Neural progenitor cell (in vitro differentiated cells): ENCODE data around the gene FSTL4.

ENCODE experiments used
- EZH2 ChIP-seq: fragments of 200-600 bp; sonication (generic); IDR thresholded peaks from 2 replicates; pipeline ENCODE4 v1.6.1; 2017; ENCODE audit warnings: antibody characterized with exemption, mild to moderate bottlenecking, moderate library complexity
- EZH2phosphoT487 ChIP-seq: fragments of 200-600 bp; sonication (generic); IDR thresholded peaks from 2 replicates; pipeline ENCODE4 v1.6.1; 2017; ENCODE audit warnings: antibody characterized with exemption
- TF ChIP-seq, protein P1 (sequence below): fragments of 200-600 bp; sonication (generic); IDR thresholded peaks from 2 replicates; pipeline ENCODE4 v1.5.1; 2017; ENCODE audit warnings: antibody characterized with exemption, mild to moderate bottlenecking

DNA sequence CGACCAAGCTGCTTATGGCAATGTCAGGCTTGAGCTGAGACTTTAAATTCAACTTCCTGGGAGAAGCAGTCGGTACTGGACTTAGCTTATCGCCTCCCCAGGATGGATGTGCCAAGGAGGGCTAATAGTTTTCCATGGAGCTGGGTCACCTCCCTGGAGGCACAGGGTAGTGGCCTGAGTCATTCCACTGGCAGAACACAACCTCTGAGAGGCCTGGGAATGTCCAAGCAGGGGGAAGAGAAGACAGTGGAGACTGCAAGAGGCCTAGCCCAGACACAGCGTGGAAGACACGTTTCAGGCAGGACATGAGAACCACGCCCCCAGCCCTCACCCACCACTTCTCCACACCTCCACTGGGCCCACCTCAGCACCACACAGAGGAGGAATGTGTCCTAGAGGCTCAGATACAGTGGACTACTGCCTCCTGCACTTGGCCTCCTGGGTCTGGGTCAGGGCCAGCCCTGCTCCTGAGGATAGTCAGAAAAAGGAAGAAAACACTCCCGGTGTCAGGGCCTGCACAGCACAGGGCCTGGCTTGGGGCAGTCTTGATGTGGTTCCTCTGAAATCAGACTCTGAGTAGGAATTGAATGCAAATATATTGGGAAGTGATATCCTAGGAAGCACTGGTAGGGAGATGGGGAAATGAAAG is 171.8 kb downstream of the FSTL4 start:
- TF ChIP-seq, protein P1, sequence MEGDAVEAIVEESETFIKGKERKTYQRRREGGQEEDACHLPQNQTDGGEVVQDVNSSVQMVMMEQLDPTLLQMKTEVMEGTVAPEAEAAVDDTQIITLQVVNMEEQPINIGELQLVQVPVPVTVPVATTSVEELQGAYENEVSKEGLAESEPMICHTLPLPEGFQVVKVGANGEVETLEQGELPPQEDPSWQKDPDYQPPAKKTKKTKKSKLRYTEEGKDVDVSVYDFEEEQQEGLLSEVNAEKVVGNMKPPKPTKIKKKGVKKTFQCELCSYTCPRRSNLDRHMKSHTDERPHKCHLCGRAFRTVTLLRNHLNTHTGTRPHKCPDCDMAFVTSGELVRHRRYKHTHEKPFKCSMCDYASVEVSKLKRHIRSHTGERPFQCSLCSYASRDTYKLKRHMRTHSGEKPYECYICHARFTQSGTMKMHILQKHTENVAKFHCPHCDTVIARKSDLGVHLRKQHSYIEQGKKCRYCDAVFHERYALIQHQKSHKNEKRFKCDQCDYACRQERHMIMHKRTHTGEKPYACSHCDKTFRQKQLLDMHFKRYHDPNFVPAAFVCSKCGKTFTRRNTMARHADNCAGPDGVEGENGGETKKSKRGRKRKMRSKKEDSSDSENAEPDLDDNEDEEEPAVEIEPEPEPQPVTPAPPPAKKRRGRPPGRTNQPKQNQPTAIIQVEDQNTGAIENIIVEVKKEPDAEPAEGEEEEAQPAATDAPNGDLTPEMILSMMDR, result no peak
- TF ChIP-seq EZH2 (no peak), EZH2phosphoT487 (no peak)
